ENCODE data around the gene CHMP4B.
A peak's percentile ranks its signal among the peaks of the same experiment; 100 is the strongest.

The CHMP4B gene

GRCh38 chr20:33848391-33848790 lies 37.2 kb downstream of the CHMP4B start:
- H3K9ac ChIP-seq (ENCODE audit: low read length): no peak overlapping the region
- peaks cover 10% of the 10 kb centered on the region for H3K4me1 ChIP-seq (ENCODE audit: control insufficient read depth, insufficient read depth, low read length)
- H3K36me3 ChIP-seq (ENCODE audit: control insufficient read depth, insufficient read depth, low read length): peaks cover 18% of the 10 kb centered on the region
- H3K4me3 ChIP-seq (ENCODE audit: low read length): no peak overlapping the region
- H3K27me3 ChIP-seq (ENCODE audit: control insufficient read depth, insufficient read depth, low read length): no peaks in the 10 kb centered on the region
- no peaks in the 10 kb centered on the region for H3K9me3 ChIP-seq (ENCODE audit: control insufficient read depth, low read length)

GRCh38 chr20:33850159-33850558 lies 39.0 kb downstream of the CHMP4B start:
- H3K4me3 ChIP-seq (ENCODE audit: low read length): no peak overlapping the region
- H3K27me3 ChIP-seq (ENCODE audit: control insufficient read depth, insufficient read depth, low read length): no peaks in the 10 kb centered on the region
- H3K9ac ChIP-seq (ENCODE audit: low read length): no peak overlapping the region
- H3K9me3 ChIP-seq (ENCODE audit: control insufficient read depth, low read length): no peaks in the 10 kb centered on the region
- peaks cover 25% of the 10 kb centered on the region for H3K36me3 ChIP-seq (ENCODE audit: control insufficient read depth, insufficient read depth, low read length)
- no peaks in the 10 kb centered on the region for H3K4me1 ChIP-seq (ENCODE audit: control insufficient read depth, insufficient read depth, low read length)

- Histone ChIP-seq H3K9ac (ENCODE audit: low read length) (no peak overlapping the region), H3K4me1 (ENCODE audit: control insufficient read depth, insufficient read depth, low read length) (no peaks in the 10 kb centered on the region), H3K9me3 (ENCODE audit: control insufficient read depth, low read length) (no peaks in the 10 kb centered on the region), H3K4me3 (ENCODE audit: low read length) (no peak overlapping the region), H3K36me3 (ENCODE audit: control insufficient read depth, insufficient read depth, low read length) (peaks cover 25% of the 10 kb centered on the region), H3K27me3 (ENCODE audit: control insufficient read depth, insufficient read depth, low read length) (no peaks in the 10 kb centered on the region)
These were observed 40.8 kb downstream of the CHMP4B start for GRCh38 chr20:33851842-33852466.

- Histone ChIP-seq H3K4me3 (ENCODE audit: low read length) (no peak overlapping the region), H3K9ac (ENCODE audit: low read length) (no peak overlapping the region), H3K36me3 (ENCODE audit: control insufficient read depth, insufficient read depth, low read length) (peaks cover 25% of the 10 kb centered on the region), H3K4me1 (ENCODE audit: control insufficient read depth, insufficient read depth, low read length) (no peaks in the 10 kb centered on the region), H3K9me3 (ENCODE audit: control insufficient read depth, low read length) (no peaks in the 10 kb centered on the region), H3K27me3 (ENCODE audit: control insufficient read depth, insufficient read depth, low read length) (no peaks in the 10 kb centered on the region)
These were observed 41.7 kb downstream of the CHMP4B start for GRCh38 chr20:33852626-33853506.

GRCh38 chr20:33853507-33853813 lies 42.3 kb downstream of the CHMP4B start:
- no peak overlapping the region for H3K4me3 ChIP-seq (ENCODE audit: low read length)
- H3K36me3 ChIP-seq (ENCODE audit: control insufficient read depth, insufficient read depth, low read length): peaks cover 25% of the 10 kb centered on the region
- H3K9me3 ChIP-seq (ENCODE audit: control insufficient read depth, low read length): no peaks in the 10 kb centered on the region
- H3K27me3 ChIP-seq (ENCODE audit: control insufficient read depth, insufficient read depth, low read length): no peaks in the 10 kb centered on the region
- H3K9ac ChIP-seq (ENCODE audit: low read length): no peak overlapping the region
- no peaks in the 10 kb centered on the region for H3K4me1 ChIP-seq (ENCODE audit: control insufficient read depth, insufficient read depth, low read length)

GRCh38 chr20:33857722-33858563 lies 46.8 kb downstream of the CHMP4B start:
- H3K36me3 ChIP-seq (ENCODE audit: control insufficient read depth, insufficient read depth, low read length): peaks cover 12% of the 10 kb centered on the region
- no peak overlapping the region for H3K9ac ChIP-seq (ENCODE audit: low read length)
- no peaks in the 10 kb centered on the region for H3K9me3 ChIP-seq (ENCODE audit: control insufficient read depth, low read length)
- no peaks in the 10 kb centered on the region for H3K27me3 ChIP-seq (ENCODE audit: control insufficient read depth, insufficient read depth, low read length)
- H3K4me3 ChIP-seq (ENCODE audit: low read length): no peak overlapping the region
- H3K4me1 ChIP-seq (ENCODE audit: control insufficient read depth, insufficient read depth, low read length): peaks cover 10% of the 10 kb centered on the region

GRCh38 chr20:33858666-33859065 lies 47.5 kb downstream of the CHMP4B start:
- Histone ChIP-seq H3K4me3 (ENCODE audit: low read length) (no peak overlapping the region), H3K4me1 (ENCODE audit: control insufficient read depth, insufficient read depth, low read length) (peaks cover 10% of the 10 kb centered on the region), H3K36me3 (ENCODE audit: control insufficient read depth, insufficient read depth, low read length) (peaks cover 7% of the 10 kb centered on the region), H3K27me3 (ENCODE audit: control insufficient read depth, insufficient read depth, low read length) (no peaks in the 10 kb centered on the region), H3K9me3 (ENCODE audit: control insufficient read depth, low read length) (no peaks in the 10 kb centered on the region), H3K9ac (ENCODE audit: low read length) (no peak overlapping the region)

GRCh38 chr20:33859157-33859695 lies 48.1 kb downstream of the CHMP4B start:
- Histone ChIP-seq H3K4me3 (ENCODE audit: low read length) (no peak overlapping the region), H3K27me3 (ENCODE audit: control insufficient read depth, insufficient read depth, low read length) (no peaks in the 10 kb centered on the region), H3K36me3 (ENCODE audit: control insufficient read depth, insufficient read depth, low read length) (peaks cover 4% of the 10 kb centered on the region), H3K4me1 (ENCODE audit: control insufficient read depth, insufficient read depth, low read length) (peaks cover 10% of the 10 kb centered on the region), H3K9ac (ENCODE audit: low read length) (no peak overlapping the region), H3K9me3 (ENCODE audit: control insufficient read depth, low read length) (no peaks in the 10 kb centered on the region)

- Histone ChIP-seq H3K9ac (ENCODE audit: low read length) (no peak overlapping the region), H3K27me3 (ENCODE audit: control insufficient read depth, insufficient read depth, low read length) (no peaks in the 10 kb centered on the region), H3K36me3 (ENCODE audit: control insufficient read depth, insufficient read depth, low read length) (no peaks in the 10 kb centered on the region), H3K4me1 (ENCODE audit: control insufficient read depth, insufficient read depth, low read length) (peaks cover 10% of the 10 kb centered on the region), H3K4me3 (ENCODE audit: low read length) (no peak overlapping the region), H3K9me3 (ENCODE audit: control insufficient read depth, low read length) (no peaks in the 10 kb centered on the region)
These were observed 48.6 kb downstream of the CHMP4B start for GRCh38 chr20:33859751-33860150.

- Histone ChIP-seq H3K4me1 (ENCODE audit: control insufficient read depth, insufficient read depth, low read length) (peaks cover 10% of the 10 kb centered on the region), H3K9me3 (ENCODE audit: control insufficient read depth, low read length) (no peaks in the 10 kb centered on the region), H3K36me3 (ENCODE audit: control insufficient read depth, insufficient read depth, low read length) (no peaks in the 10 kb centered on the region), H3K4me3 (ENCODE audit: low read length) (no peak overlapping the region), H3K27me3 (ENCODE audit: control insufficient read depth, insufficient read depth, low read length) (no peaks in the 10 kb centered on the region), H3K9ac (ENCODE audit: low read length) (no peak overlapping the region)
These were observed 50.3 kb downstream of the CHMP4B start for GRCh38 chr20:33861458-33861857.

- Histone ChIP-seq H3K9me3 (ENCODE audit: control insufficient read depth, low read length) (no peaks in the 10 kb centered on the region), H3K9ac (ENCODE audit: low read length) (peak overlapping the region; percentile 43), H3K4me3 (ENCODE audit: low read length) (no peak overlapping the region), H3K4me1 (ENCODE audit: control insufficient read depth, insufficient read depth, low read length) (peaks cover 10% of the 10 kb centered on the region), H3K36me3 (ENCODE audit: control insufficient read depth, insufficient read depth, low read length) (no peaks in the 10 kb centered on the region), H3K27me3 (ENCODE audit: control insufficient read depth, insufficient read depth, low read length) (no peaks in the 10 kb centered on the region)
These were observed 51.7 kb downstream of the CHMP4B start for GRCh38 chr20:33862709-33863403.

Data from mucosa of stomach (tissue), 1 donor.